HUES48 (cell line): ENCODE results near the gene FKTN.
"Not testable (repeated sequence)": the region's sequence is repeated elsewhere in the genome, so short reads cannot be mapped to it uniquely, and the experiment has no call there.

Source experiments
- H3K27ac ChIP-seq: one replicate; pipeline ENCODE4 v1.7.0; 2013; ENCODE audit warnings: low read depth, low read length, inconsistent platforms
- H3K27me3 ChIP-seq: 2 replicates; pipeline ENCODE4 v1.6.1; 2013; ENCODE audit warnings: mild to moderate bottlenecking, low read length; ENCODE audit not compliant: control insufficient read depth, insufficient read depth
- H3K36me3 ChIP-seq: 2 replicates; pipeline ENCODE4 v1.6.1; 2013; ENCODE audit warnings: low read length; ENCODE audit not compliant: control insufficient read depth, insufficient read depth
- H3K4me1 ChIP-seq: 2 replicates; pipeline ENCODE4 v1.6.1; 2013; ENCODE audit warnings: mild to moderate bottlenecking, low read length; ENCODE audit not compliant: control insufficient read depth, insufficient read depth
- H3K4me3 ChIP-seq: 2 replicates; pipeline ENCODE4 v1.5.1; 2013; ENCODE audit warnings: mild to moderate bottlenecking, low read depth, low read length
- H3K9ac ChIP-seq: 2 replicates; pipeline ENCODE4 v1.6.1; 2013; ENCODE audit warnings: mild to moderate bottlenecking, low read depth, low read length, moderate library complexity
- H3K9me3 ChIP-seq: 2 replicates; pipeline ENCODE4 v1.6.1; 2013; ENCODE audit warnings: low read length; ENCODE audit not compliant: control insufficient read depth, insufficient read depth

FKTN gene

DNA sequence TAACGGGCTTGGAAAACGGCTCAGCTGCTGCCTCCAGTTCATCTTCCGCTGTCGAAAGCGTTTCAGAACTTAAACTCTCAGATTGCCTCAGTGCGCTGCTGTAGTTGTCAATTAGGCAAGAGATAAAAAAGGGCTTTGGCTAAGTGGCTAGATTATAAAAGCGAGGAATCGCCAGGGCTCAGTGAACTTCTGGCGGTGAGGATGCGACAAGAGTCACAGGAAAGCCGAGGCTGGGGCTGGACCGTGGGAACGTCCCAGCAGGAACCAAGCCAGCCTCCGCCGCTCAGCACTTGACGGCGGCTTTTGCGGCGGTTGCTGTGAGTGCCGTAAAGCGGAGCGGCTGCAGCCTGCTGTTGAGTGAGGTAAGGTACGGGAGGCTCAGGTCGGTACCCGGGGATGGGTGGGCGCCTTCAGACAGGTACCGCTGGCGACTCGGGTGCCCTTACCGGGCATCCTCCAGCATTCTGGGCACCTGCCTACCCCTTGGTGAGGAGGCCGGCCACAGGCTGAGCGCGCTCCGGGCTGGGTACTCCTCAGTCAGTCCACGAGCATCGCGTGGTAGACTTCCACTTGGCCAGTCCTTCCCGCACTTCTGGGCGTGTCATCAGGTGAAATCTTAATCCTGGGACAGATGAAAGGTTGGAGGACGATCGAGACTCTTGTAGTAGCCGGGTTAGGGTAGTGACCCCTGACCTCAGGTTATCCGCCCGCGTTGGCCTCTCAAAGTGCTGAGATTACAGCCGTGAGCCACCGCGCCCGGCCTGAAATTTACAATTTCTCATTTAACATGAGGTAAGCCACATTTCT, at the start of gene FKTN:
Gene FKTN (plus strand): TSS at position 328 of the 807 bp plus-strand sequence. CDS start 16,902 bp downstream, outside the sequence.
- H3K27me3 ChIP-seq = peaks cover 5% of the 10 kb centered on the region; the same call in 1 of the 2 replicates
- peak within 1 kb of the TSS; percentile 94 for H3K4me3 ChIP-seq
- peak within 1 kb of the TSS; percentile 54; the same call in 1 of the 2 replicates for H3K9ac ChIP-seq
- 0 out of 2 replicates have a peak, but pooled peaks cover 6% of the 10 kb centered on the region for H3K4me1 ChIP-seq
- H3K27ac ChIP-seq = peak within 1 kb of the TSS; percentile 69
- H3K36me3 ChIP-seq = no peaks in the 10 kb centered on the region
- H3K9me3 ChIP-seq = peaks cover 21% of the 10 kb centered on the region

- Histone ChIP-seq H3K9me3 (no peaks in the 10 kb centered on the region), H3K4me1 (peaks cover 9% of the 10 kb centered on the region), H3K27me3 (no peaks in the 10 kb centered on the region), H3K27ac (no peak overlapping the region), H3K9ac (no peak overlapping the region), H3K36me3 (peaks cover 20% of the 10 kb centered on the region), H3K4me3 (no peak overlapping the region)
Measured at GRCh38 chr9:105508530-105508929, 49.4 kb upstream of the FKTN start.

- peaks cover 24% of the 10 kb centered on the region for H3K36me3 ChIP-seq
- no peak overlapping the region for H3K4me3 ChIP-seq
- no peak overlapping the region for H3K27ac ChIP-seq
- no peaks in the 10 kb centered on the region for H3K27me3 ChIP-seq
- H3K9me3 ChIP-seq = no peaks in the 10 kb centered on the region
- H3K4me1 ChIP-seq = no peaks in the 10 kb centered on the region
- H3K9ac ChIP-seq = no peak overlapping the region
Measured at GRCh38 chr9:105510024-105510423, 47.9 kb upstream of the FKTN start.

DNA sequence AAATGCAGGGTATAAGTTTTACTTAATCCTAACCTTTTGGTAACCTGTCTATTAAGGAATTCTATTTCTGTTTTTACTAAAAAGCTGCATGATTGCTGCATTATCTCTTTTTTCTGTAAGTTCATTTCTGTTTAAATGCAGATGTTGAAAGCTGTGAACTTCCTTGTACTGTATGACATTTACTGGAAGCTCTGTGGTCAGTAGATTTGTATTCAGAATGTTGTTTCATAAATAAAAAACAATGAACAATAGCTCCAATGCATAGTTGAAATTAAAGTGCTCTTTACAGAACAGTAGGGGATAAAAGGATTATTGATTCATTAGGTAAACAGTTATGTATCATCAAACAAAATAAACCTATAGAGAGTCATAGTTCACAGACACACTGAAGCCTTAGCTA, 46.5 kb upstream of the FKTN start:
- Histone ChIP-seq H3K4me1 (no peaks in the 10 kb centered on the region), H3K27ac (no peak overlapping the region), H3K27me3 (no peaks in the 10 kb centered on the region), H3K4me3 (no peak overlapping the region), H3K9me3 (no peaks in the 10 kb centered on the region), H3K36me3 (peaks cover 26% of the 10 kb centered on the region), H3K9ac (no peak overlapping the region)

DNA sequence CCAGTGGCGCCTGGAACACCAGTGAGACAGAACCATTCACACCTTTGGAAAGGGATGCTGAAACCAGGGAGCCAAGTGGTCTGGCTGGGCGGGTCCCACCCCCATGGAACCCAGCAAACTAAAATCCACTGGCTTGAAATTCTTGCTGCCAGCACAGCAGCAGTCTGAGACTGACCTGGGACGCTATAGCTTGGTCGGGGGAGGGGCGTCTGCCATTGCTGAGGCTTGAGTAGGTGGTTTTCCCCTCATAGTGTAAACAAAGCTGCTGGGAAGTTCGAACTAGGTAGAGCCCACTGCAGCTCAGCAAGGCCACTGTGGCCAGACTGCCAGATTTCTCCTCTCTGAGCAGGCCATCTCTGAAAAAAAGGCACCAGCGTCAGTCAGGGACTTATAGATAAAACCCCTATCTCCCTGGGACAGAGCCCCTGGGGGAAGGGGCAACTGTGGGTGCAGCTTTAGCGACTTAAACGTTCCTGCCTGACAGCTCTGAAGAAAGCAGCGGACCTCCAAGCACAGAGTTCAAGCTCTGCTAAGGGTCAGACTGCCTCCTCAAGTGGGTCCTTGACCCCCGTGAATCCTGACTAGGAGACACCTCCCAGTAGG, 42.0 kb upstream of the FKTN start:
- Histone ChIP-seq H3K36me3 (peaks cover 14% of the 10 kb centered on the region), H3K4me3 (no peak overlapping the region), H3K27ac (no peak overlapping the region), H3K9ac (no peak overlapping the region), H3K27me3 (no peaks in the 10 kb centered on the region), H3K9me3 (no peaks in the 10 kb centered on the region), H3K4me1 (no peaks in the 10 kb centered on the region)

- Histone ChIP-seq H3K27ac (peak overlapping the region; percentile 59), H3K4me3 (peak overlapping the region; percentile 43; the same call in 1 of the 2 replicates)
- not testable (repeated sequence) for H3K27me3 ChIP-seq, H3K9ac ChIP-seq, H3K36me3 ChIP-seq, H3K9me3 ChIP-seq, H3K4me1 ChIP-seq
Measured at GRCh38 chr9:105519710-105520369, 38.1 kb upstream of the FKTN start.

DNA sequence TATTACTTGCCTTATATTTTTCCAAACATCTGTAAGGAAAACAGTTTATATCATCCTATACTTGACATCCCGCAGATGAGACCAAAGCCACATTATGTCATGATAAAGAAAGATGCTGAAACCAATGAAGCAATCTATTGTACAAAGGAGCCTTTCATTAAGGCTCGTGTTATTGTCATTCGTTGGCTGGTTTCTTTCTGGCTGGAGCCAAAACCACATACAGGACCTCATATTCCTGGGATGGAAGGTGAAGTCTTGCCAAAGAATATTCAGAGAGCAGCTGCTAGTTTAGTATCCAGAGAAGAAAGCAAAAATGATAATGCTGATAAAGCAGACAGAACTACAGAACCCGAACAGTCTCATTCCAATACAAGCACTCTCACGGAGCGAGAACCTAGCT, 36.9 kb upstream of the FKTN start:
- not testable (repeated sequence) for H3K27ac ChIP-seq, H3K4me3 ChIP-seq, H3K9me3 ChIP-seq, H3K4me1 ChIP-seq, H3K36me3 ChIP-seq, H3K9ac ChIP-seq, H3K27me3 ChIP-seq

DNA sequence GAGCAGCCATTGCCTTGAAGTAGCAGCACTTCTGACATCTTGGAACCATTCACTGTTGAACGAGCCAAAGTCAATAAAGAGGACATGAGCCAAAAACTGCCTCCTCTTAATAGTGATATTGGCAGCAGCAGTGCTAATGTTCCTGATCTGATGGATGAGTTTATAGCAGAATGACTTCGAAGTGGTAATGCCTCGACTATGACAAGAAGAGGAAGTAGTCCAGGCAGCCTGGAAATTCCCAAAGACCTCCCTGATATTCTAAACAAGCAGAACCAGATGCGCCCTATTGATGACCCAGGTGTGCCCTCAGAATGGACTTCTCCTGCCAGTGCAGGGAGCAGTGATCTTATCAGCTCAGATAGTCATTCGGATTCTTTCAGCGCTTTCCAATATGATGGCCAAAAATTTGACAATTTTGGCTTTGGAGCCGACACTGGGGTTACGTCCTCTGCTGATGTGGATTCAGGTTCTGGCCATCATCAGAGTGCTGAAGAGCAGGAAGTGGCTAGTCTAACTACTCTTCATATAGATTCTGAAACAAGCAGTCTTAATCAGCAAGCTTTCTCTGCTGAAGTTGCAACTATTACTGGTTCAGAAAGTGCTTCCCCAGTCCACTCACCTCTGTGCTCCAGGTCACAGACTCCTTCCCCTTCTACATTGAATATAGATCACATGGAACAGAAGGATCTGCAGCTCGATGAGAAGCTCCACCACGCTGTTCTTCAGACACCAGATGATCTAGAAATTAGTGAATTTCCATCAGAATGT, 35.1 kb upstream of the FKTN start:
- not testable (repeated sequence) for H3K27ac ChIP-seq

GRCh38 chr9:105531530-105531929, 26.4 kb upstream of the FKTN start:
- no peak overlapping the region for H3K9ac ChIP-seq
- no peaks in the 10 kb centered on the region for H3K4me1 ChIP-seq

More for the DNA sequence above, 35.1 kb upstream of the FKTN start:
- H3K4me1 ChIP-seq, H3K27me3 ChIP-seq, H3K9me3 ChIP-seq, H3K36me3 ChIP-seq, H3K4me3 ChIP-seq, H3K9ac ChIP-seq: not testable (repeated sequence)

GRCh38 chr9:105535920-105536668, 21.8 kb upstream of the FKTN start:
- Histone ChIP-seq H3K36me3 (peaks cover 24% of the 10 kb centered on the region), H3K27me3 (no peaks in the 10 kb centered on the region), H3K4me1 (no peaks in the 10 kb centered on the region), H3K27ac (no peak overlapping the region), H3K9ac (no peak overlapping the region), H3K9me3 (no peaks in the 10 kb centered on the region), H3K4me3 (no peak overlapping the region)

More at GRCh38 chr9:105531530-105531929, 26.4 kb upstream of the FKTN start:
- Histone ChIP-seq H3K27ac (no peak overlapping the region), H3K36me3 (peaks cover 24% of the 10 kb centered on the region), H3K4me3 (no peak overlapping the region), H3K27me3 (no peaks in the 10 kb centered on the region), H3K9me3 (no peaks in the 10 kb centered on the region)
